Adrenal gland (tissue), 5 donors: ENCODE results near the gene SHISA7.

Source experiments
- POLR2A ChIP-seq, 2 donors: fragments of 450-650 bp; IDR thresholded peaks; one replicate each; pipeline ENCODE4 v1.6.1; 2017; ENCODE audit warnings: antibody characterized with exemption in 2 of 2, mild to moderate bottlenecking in 2 of 2, moderate library complexity in 1 of 2
- TF ChIP-seq, protein P1 (sequence below), 6 experiments: fragments of 450-650 bp in 4 of 6; fragments of 200-600 bp in 2 of 6; sonication (generic) in 1 of 6; IDR thresholded peaks; 1 replicate in 5 of 6; 2 replicates in 1 of 6; pipeline versions ENCODE4 v1.5.1 to v1.8.0; 2016 to 2021; ENCODE audit warnings: antibody characterized with exemption in 6 of 6, mild to moderate bottlenecking in 2 of 6, moderate library complexity in 1 of 6
- donor health status: DM: no; HTN: no; CAD: no.

DNA sequence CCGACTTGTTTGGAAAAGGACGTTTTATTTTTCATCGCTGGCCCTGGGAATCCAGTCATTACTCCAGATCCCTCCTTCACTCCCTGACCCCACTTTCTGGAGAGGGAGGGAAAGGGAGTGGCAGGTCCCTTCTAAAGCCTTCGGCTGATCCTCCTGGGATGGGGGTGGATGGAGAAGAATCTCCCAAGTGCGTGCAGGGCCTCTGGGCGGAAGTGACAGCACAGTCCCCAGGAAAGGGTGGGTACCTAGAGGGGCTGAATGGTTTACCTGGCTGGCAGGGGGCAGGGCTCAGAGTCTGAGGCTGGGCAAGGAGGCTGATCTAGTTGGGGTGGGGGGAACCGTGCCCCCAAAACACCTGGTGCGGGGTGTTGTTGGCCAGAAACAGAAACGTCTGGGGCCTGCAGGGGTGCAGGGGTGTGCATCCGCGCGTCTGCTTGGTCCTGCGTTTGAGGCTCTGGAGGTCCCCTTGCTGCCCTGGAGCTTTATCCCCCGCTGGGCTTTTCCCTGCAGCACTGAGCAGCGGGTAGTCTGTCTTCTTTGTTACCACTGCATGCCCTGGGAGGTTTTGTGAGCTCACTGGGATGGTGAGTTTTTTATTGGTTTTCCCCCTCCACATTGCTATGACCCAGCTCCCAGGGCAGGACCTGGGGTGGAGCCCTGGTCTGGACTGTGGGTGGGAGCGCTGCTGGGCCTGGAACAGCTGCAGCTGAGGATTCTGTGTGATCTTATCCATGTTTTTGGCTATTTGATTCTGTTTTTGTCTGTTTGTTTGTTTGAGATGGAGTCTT lies 30.3 kb upstream of the SHISA7 start:
- TF ChIP-seq POLR2A (IDR thresholded peaks at IDR 0.05), result no peak
- TF ChIP-seq, protein P1, sequence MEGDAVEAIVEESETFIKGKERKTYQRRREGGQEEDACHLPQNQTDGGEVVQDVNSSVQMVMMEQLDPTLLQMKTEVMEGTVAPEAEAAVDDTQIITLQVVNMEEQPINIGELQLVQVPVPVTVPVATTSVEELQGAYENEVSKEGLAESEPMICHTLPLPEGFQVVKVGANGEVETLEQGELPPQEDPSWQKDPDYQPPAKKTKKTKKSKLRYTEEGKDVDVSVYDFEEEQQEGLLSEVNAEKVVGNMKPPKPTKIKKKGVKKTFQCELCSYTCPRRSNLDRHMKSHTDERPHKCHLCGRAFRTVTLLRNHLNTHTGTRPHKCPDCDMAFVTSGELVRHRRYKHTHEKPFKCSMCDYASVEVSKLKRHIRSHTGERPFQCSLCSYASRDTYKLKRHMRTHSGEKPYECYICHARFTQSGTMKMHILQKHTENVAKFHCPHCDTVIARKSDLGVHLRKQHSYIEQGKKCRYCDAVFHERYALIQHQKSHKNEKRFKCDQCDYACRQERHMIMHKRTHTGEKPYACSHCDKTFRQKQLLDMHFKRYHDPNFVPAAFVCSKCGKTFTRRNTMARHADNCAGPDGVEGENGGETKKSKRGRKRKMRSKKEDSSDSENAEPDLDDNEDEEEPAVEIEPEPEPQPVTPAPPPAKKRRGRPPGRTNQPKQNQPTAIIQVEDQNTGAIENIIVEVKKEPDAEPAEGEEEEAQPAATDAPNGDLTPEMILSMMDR (IDR thresholded peaks at IDR 0.05), result no peak
